ENCODE results near the gene SP3. TPM values are rescaled to one million over a fixed set of nuclear protein-coding genes. Genes with fewer than 3 reads are reported as not detected.

The SP3 gene
- total RNA-seq, 4 donors from 2014 or later, result 41.9 to 101 (median 81.6) TPM

- in situ Hi-C loops (cut with MboI; ENCODE audit: low pct_ligation_motif_present in 1 of 4, low pct_unique_long_range_greater_than_20kb in 1 of 4, low sequenced_read_pairs in 3 of 4), result no loop called here
Observed at GRCh38 chr2:173970516-173970924, 5.3 kb upstream of the SP3 start.

GRCh38 chr2:173969886-173970285, 4.7 kb upstream of the SP3 start:
- Histone ChIP-seq H3K4me3 (no peak overlapping the region), H3K27ac (no peak overlapping the region), H3K36me3 (no peaks in the 10 kb centered on the region), H3K27me3 (no peaks in the 10 kb centered on the region), H3K9me3 (no peaks in the 10 kb centered on the region), H3K4me1 (peaks cover 0 to 15% (median 10%) of the 10 kb centered on the region in 4 donors)
- intact Hi-C loops (cut with DNase I; ENCODE audit: low total_unique reads) (no loop called here), in situ Hi-C loops (cut with MboI; ENCODE audit: low pct_ligation_motif_present in 1 of 4, low pct_unique_long_range_greater_than_20kb in 1 of 4, low sequenced_read_pairs in 3 of 4) (no loop called here)
- TF ChIP-seq CTCF (IDR thresholded peaks at IDR 0.05) (no peak), POLR2A (IDR thresholded peaks at IDR 0.05) (no peak), POLR2AphosphoS5 (IDR thresholded peaks at IDR 0.05) (no peak), EP300 (IDR thresholded peaks at IDR 0.05; ENCODE audit: low read depth) (no peak)
- WGBS, 2 donors (ENCODE audit: low coverage in 1 of 2), result 67 to 77% methylated on average over 1 of the region's 1 CpG
- no peak for DNase-seq

More at GRCh38 chr2:173970516-173970924, 5.3 kb upstream of the SP3 start:
- Histone ChIP-seq H3K4me1 (peaks cover 0 to 15% (median 10%) of the 10 kb centered on the region in 4 donors), H3K27me3 (no peaks in the 10 kb centered on the region), H3K9me3 (no peaks in the 10 kb centered on the region), H3K4me3 (no peak overlapping the region), H3K27ac (no peak overlapping the region), H3K36me3 (no peaks in the 10 kb centered on the region)
- no peak for TF ChIP-seq EP300 (IDR thresholded peaks at IDR 0.05; ENCODE audit: low read depth)
- no peak for TF ChIP-seq CTCF (IDR thresholded peaks at IDR 0.05)
- TF ChIP-seq POLR2AphosphoS5 (IDR thresholded peaks at IDR 0.05), result no peak
- DNase-seq, result no peak
- intact Hi-C loops (cut with DNase I; ENCODE audit: low total_unique reads), result no loop called here

GRCh38 chr2:173968551-173968950, 3.4 kb upstream of the SP3 start:
- intact Hi-C loops (cut with DNase I; ENCODE audit: low total_unique reads), result no loop called here
- WGBS, 2 donors (ENCODE audit: low coverage in 1 of 2), result 70 to 75% methylated on average over 6 of the region's 6 CpGs
- Histone ChIP-seq H3K4me3 (no peak overlapping the region), H3K27ac (no peak overlapping the region), H3K27me3 (no peaks in the 10 kb centered on the region), H3K36me3 (no peaks in the 10 kb centered on the region), H3K4me1 (peaks cover 0 to 15% (median 10%) of the 10 kb centered on the region in 4 donors), H3K9me3 (no peaks in the 10 kb centered on the region)
- in situ Hi-C loops (cut with MboI; ENCODE audit: low pct_ligation_motif_present in 1 of 4, low pct_unique_long_range_greater_than_20kb in 1 of 4, low sequenced_read_pairs in 3 of 4), result no loop called here
- DNase-seq, result no peak
- TF ChIP-seq POLR2AphosphoS5 (IDR thresholded peaks at IDR 0.05), result no peak
- no peak for TF ChIP-seq POLR2A (IDR thresholded peaks at IDR 0.05)
- no peak for TF ChIP-seq CTCF (IDR thresholded peaks at IDR 0.05)
- no peak for TF ChIP-seq EP300 (IDR thresholded peaks at IDR 0.05; ENCODE audit: low read depth)

- intact Hi-C loops (cut with DNase I; ENCODE audit: low total_unique reads), result no loop called here
- TF ChIP-seq EP300 (IDR thresholded peaks at IDR 0.05; ENCODE audit: low read depth), result no peak
- TF ChIP-seq POLR2AphosphoS5 (IDR thresholded peaks at IDR 0.05), result no peak
- TF ChIP-seq POLR2A (IDR thresholded peaks at IDR 0.05), result no peak
Observed at GRCh38 chr2:173966274-173967098, 1.3 kb upstream of the SP3 start.

More at GRCh38 chr2:173966274-173967098, 1.3 kb upstream of the SP3 start:
- no peaks in the 10 kb centered on the region for H3K36me3 ChIP-seq
- H3K4me1 ChIP-seq, result peaks cover 0 to 29% (median 16%) of the 10 kb centered on the region in 4 donors
- H3K27ac ChIP-seq, result peak overlapping the region; percentile 97 to 100 (median 98)
- no peaks in the 10 kb centered on the region for H3K9me3 ChIP-seq
- H3K4me3 ChIP-seq, result peak overlapping the region in 3 of 4 donors; percentile 70 to 99 (median 93)
- in situ Hi-C loops (cut with MboI; ENCODE audit: low pct_ligation_motif_present in 1 of 4, low pct_unique_long_range_greater_than_20kb in 1 of 4, low sequenced_read_pairs in 3 of 4), result no loop called here
- WGBS, 2 donors (ENCODE audit: low coverage in 1 of 2), result 30 to 33% methylated on average over 8 of the region's 8 CpGs
- DNase-seq, result no peak
- H3K27me3 ChIP-seq, result no peaks in the 10 kb centered on the region

Data from transverse colon (tissue), 4 donors.